Measurements from ENCODE around the gene IFT20. TPM values are rescaled to one million over a fixed set of nuclear protein-coding genes. Genes with fewer than 3 reads are reported as not detected.
"Not testable (repeated sequence)": the region's sequence is repeated elsewhere in the genome, so short reads cannot be mapped to it uniquely, and the experiment has no call there.

IFT20 gene
- total RNA-seq, 1 experiment from 2014 or later: 34.7 TPM

DNA sequence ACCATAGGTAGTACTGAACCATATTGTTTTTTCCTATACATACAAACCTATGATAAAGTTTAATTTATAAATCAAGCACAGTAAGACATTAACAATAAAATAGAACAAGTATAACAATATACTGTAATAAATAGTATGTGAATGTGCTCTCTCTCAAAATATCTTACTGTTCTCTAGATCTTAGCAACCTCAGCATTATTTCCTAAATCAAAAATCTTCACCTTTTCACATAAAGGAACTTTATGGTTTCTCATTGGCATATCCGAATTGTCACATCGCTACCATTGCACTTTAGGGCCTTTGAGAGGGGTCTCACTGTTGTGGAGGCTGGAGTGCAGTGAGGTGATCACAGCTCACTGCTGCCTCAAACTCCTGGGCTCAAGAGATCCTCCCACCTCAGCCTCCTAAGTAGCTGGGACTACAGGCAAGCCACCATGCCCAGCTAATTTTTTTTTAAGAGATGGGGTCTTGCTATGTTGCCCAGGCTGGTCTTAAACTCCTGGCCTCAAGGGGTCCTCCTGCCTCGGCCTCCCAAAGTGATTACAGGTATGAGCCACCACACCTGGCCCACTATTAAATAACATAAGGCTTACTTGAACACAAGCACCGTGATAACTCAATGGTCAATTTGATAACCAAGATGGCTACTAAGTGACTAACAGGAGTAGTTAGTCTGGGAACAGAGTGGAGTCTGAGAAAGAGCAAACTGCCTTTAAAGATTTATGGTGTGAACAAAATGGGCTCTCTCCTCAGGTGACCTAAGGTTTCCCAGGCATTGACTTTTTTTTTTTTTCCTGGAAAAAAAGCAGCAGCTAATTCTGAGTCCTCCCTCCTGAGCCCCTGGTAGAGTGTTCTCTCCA is 19.2 kb downstream of the IFT20 start:
- no peak for DNase-seq (ENCODE audit: low read depth)

GRCh38 chr17:28313841-28314240 is 21.4 kb downstream of the IFT20 start:
- DNase-seq (ENCODE audit: low read depth): no peak

GRCh38 chr17:28306954-28307401 is 28.3 kb downstream of the IFT20 start:
- DNase-seq (ENCODE audit: low read depth): no peak

DNA sequence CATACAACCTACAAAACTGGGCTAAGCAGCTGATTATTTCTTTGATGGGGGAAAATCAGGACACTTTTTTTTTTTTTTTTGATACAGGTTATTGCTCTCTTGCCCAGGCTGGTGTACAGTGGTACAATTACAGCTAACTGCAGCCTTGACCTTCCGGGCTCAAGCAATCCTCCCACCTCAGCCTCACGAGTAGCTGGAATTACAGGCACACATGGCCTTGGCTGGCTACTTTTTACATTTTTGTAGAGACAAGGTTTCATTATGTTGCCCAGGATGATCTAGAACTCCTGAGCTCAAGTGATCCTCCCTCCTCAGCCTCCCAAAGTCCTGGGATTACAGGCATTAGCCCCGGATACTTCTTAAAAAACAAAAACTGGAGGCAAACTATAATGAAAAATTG is 36.8 kb downstream of the IFT20 start:
- no peak for DNase-seq (ENCODE audit: low read depth)

- DNase-seq (ENCODE audit: low read depth): no peak
Measured at GRCh38 chr17:28295677-28296578, 39.3 kb downstream of the IFT20 start.

GRCh38 chr17:28293994-28294393 is 41.3 kb downstream of the IFT20 start:
- DNase-seq (ENCODE audit: low read depth): no peak

DNA sequence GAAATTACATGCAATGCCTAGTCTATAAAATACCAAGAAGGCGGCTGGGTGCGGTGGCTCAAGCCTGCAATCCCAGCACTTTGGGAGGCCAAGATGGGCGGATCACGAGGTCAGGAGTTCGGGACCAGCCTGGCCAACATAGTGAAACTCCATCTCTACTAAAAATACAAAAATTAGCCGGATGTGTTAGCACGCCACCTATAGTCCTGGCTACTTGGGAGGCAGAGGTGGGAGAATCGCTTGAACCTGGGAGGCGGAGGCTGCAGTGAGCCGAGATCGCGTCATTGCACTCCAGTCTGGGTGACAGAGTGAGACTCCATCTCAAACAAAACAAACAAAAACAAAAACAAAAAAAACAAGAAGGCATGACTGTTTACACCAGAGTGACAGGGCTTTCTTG is 42.4 kb downstream of the IFT20 start:
- not testable (repeated sequence) for DNase-seq (ENCODE audit: low read depth)

- no peak for DNase-seq (ENCODE audit: low read depth)
Measured at GRCh38 chr17:28291780-28292330, 43.4 kb downstream of the IFT20 start.

DNA sequence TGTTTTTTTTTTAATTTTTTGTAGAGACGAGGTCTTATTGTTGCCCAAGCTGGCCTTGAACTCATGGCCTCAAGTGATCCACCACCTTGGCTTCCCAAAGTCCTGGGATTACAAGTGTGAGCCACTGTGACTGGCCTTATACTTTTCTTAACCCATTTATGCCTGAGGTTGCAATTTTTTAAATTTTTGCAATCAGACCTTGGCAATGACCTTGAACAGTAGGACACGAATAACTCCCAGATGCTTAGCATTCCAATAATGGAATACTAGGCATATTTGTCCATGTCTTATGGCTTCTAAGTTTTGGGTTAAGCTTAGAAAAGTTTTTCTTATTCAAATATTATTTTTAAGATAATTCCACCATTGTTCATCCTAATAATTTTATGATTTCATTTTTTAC is 44.6 kb downstream of the IFT20 start:
- DNase-seq (ENCODE audit: low read depth): no peak

DNA sequence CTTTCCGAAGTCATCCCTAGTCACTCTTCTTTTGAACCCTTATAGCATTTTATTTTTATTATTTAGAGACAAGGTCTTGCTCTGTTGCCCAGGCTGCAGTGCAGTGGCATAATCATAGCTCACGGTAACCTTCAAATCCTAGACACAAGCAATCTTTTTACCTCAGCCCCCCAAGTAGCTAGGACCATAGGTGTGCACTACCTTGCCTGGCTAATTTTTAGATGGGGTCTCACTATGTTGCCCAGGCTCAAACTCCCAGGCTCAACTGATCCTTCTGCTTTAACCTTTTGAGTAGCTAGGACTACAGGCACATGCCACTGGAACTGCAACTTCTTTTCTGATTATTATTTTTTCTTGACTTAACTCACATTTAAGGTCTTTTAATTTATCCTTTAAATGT is 49.3 kb downstream of the IFT20 start:
- DNase-seq (ENCODE audit: low read depth): no peak

GRCh38 chr17:28282596-28282995 is 52.7 kb downstream of the IFT20 start:
- DNase-seq (ENCODE audit: low read depth): peak; percentile 77

DNA sequence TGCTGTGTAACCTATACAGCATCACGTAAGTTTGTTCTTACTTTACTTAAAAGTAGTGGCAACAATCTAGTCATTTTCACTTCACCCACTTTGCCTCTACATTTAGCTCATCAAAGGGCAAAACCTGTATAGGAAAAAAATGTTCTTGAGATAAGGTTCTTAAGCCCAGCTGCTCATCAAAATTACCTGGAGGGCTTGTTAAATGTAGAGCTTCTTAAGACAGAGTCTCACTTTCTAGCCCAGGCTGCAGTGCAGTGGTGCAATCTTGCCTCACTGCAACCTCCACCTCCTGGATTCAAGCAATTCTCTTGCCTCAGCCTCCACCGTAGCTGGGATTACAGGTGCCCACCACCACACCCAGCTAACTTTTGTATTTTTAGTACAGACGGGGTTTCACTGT is 54.4 kb downstream of the IFT20 start:
- no peak for DNase-seq (ENCODE audit: low read depth)

GRCh38 chr17:28279411-28279810 is 55.9 kb downstream of the IFT20 start:
- no peak for DNase-seq (ENCODE audit: low read depth)

Other genes starting within 250 kb of the IFT20 start
- 31.4 and 41.8 TPM in 2 replicates for gene TMEM97, start 16.3 kb downstream of the IFT20 start, total RNA-seq (2014; rRNA removed; shearing (Covaris generic))
- gene TNFAIP1, start 289 bp upstream of the IFT20 start, total RNA-seq (2014; rRNA removed; shearing (Covaris generic)): 30.7 and 39.0 TPM in 2 replicates
- gene POLDIP2, start 22.1 kb upstream of the IFT20 start, total RNA-seq (2014; rRNA removed; shearing (Covaris generic)): 119 and 121 TPM in 2 replicates
- not detected in 2 replicates for gene SEBOX, start 29.7 kb upstream of the IFT20 start, total RNA-seq (2014; rRNA removed; shearing (Covaris generic))
- not detected in 2 replicates for gene VTN, start 34.8 kb upstream of the IFT20 start, total RNA-seq (2014; rRNA removed; shearing (Covaris generic))
- 4.0 and 6.4 TPM in 2 replicates for gene SARM1, start 36.2 kb upstream of the IFT20 start, total RNA-seq (2014; rRNA removed; shearing (Covaris generic))
- gene SLC46A1, start 70.7 kb upstream of the IFT20 start, total RNA-seq (2014; rRNA removed; shearing (Covaris generic)): 6.4 and 6.8 TPM in 2 replicates
- not detected in 2 replicates for gene SLC13A2, start 138.2 kb upstream of the IFT20 start, total RNA-seq (2014; rRNA removed; shearing (Covaris generic))
- not detected in 2 replicates for gene FOXN1, start 170.9 kb upstream of the IFT20 start, total RNA-seq (2014; rRNA removed; shearing (Covaris generic))
- 29.8 and 36.9 TPM in 2 replicates for gene UNC119, start 217.2 kb upstream of the IFT20 start, total RNA-seq (2014; rRNA removed; shearing (Covaris generic))
- 112 and 119 TPM in 2 replicates for gene PIGS, start 236.1 kb upstream of the IFT20 start, total RNA-seq (2014; rRNA removed; shearing (Covaris generic))
- gene ALDOC, start 241.4 kb upstream of the IFT20 start, total RNA-seq (2014; rRNA removed; shearing (Covaris generic)): 0.32 TPM in 1 of 2 replicates, not detected in the other

All from M059J (cell line).